ENCODE results near the gene ARHGAP9.
"Not testable (repeated sequence)": the region's sequence is repeated elsewhere in the genome, so short reads cannot be mapped to it uniquely, and the experiment has no call there.

The ARHGAP9 gene

GRCh38 chr12:57517187-57517586, 37.5 kb upstream of the ARHGAP9 start:
- no peak for DNase-seq

GRCh38 chr12:57516617-57517153, 37.0 kb upstream of the ARHGAP9 start:
- DNase-seq: no peak

GRCh38 chr12:57515934-57516541, 36.4 kb upstream of the ARHGAP9 start:
- no peak for DNase-seq

- no peak for DNase-seq
These were observed 35.8 kb upstream of the ARHGAP9 start for GRCh38 chr12:57515408-57515933.

- no peak for DNase-seq
These were observed 35.2 kb upstream of the ARHGAP9 start for GRCh38 chr12:57514720-57515407.

GRCh38 chr12:57514246-57514645, 34.6 kb upstream of the ARHGAP9 start:
- not testable (repeated sequence) for DNase-seq

GRCh38 chr12:57513677-57514076, 34.0 kb upstream of the ARHGAP9 start:
- DNase-seq: not testable (repeated sequence)

- DNase-seq: no peak
These were observed 33.6 kb upstream of the ARHGAP9 start for GRCh38 chr12:57513266-57513665.

GRCh38 chr12:57512665-57513064, 33.0 kb upstream of the ARHGAP9 start:
- no peak for DNase-seq

GRCh38 chr12:57511588-57512325, 32.1 kb upstream of the ARHGAP9 start:
- DNase-seq: no peak

GRCh38 chr12:57511161-57511560, 31.5 kb upstream of the ARHGAP9 start:
- DNase-seq: no peak

GRCh38 chr12:57507796-57508195, 28.1 kb upstream of the ARHGAP9 start:
- DNase-seq: not testable (repeated sequence)

- not testable (repeated sequence) for DNase-seq
These were observed 26.9 kb upstream of the ARHGAP9 start for GRCh38 chr12:57506541-57506940.

GRCh38 chr12:57502311-57502969, 22.8 kb upstream of the ARHGAP9 start:
- not testable (repeated sequence) for DNase-seq

- no peak for DNase-seq
These were observed 20.5 kb upstream of the ARHGAP9 start for GRCh38 chr12:57500213-57500612.

GRCh38 chr12:57498571-57498970, 18.9 kb upstream of the ARHGAP9 start:
- no peak for DNase-seq

- no peak for DNase-seq
These were observed 18.5 kb upstream of the ARHGAP9 start for GRCh38 chr12:57498132-57498502.

GRCh38 chr12:57497223-57498131, 17.8 kb upstream of the ARHGAP9 start:
- no peak for DNase-seq

GRCh38 chr12:57496822-57497221, 17.2 kb upstream of the ARHGAP9 start:
- no peak for DNase-seq

- not testable (repeated sequence) for DNase-seq
These were observed 15.5 kb upstream of the ARHGAP9 start for GRCh38 chr12:57495051-57495701.
